ENCODE results near the gene USP17L15.
"Not testable (repeated sequence)": the region's sequence is repeated elsewhere in the genome, so short reads cannot be mapped to it uniquely, and the experiment has no call there.

The USP17L15 gene

GRCh38 chr4:9234085-9234484 lies at the start of gene USP17L15:
Gene USP17L15, plus strand, starts transcription at chr4:9234385. Its CDS starts 0 bp downstream, at chr4:9234385.
- H3K9me3 Mint-ChIP-seq; H3K4me3 Mint-ChIP-seq; H3K36me3 Mint-ChIP-seq (ENCODE audit: low read depth); intact Hi-C loops (cut with micrococcal nuclease); H3K27ac Mint-ChIP-seq; H3K4me1 Mint-ChIP-seq (ENCODE audit: low read depth); H3K27me3 Mint-ChIP-seq: not testable (repeated sequence)

GRCh38 chr4:9210357-9210756 lies 23.8 kb upstream of the USP17L15 start, which contains the start of gene USP17L10:
Gene USP17L10, plus strand, starts transcription at chr4:9210657. Its CDS starts 0 bp downstream, at chr4:9210657.
- H3K36me3 Mint-ChIP-seq (ENCODE audit: low read depth); H3K27me3 Mint-ChIP-seq; H3K9me3 Mint-ChIP-seq; H3K4me3 Mint-ChIP-seq; intact Hi-C loops (cut with micrococcal nuclease); H3K27ac Mint-ChIP-seq; H3K4me1 Mint-ChIP-seq (ENCODE audit: low read depth): not testable (repeated sequence)

- H3K36me3 Mint-ChIP-seq (ENCODE audit: low read depth); intact Hi-C loops (cut with micrococcal nuclease); H3K4me1 Mint-ChIP-seq (ENCODE audit: low read depth); H3K27me3 Mint-ChIP-seq; H3K9me3 Mint-ChIP-seq; H3K4me3 Mint-ChIP-seq; H3K27ac Mint-ChIP-seq: not testable (repeated sequence)
Observed at GRCh38 chr4:9214701-9215100, 19.5 kb upstream of the USP17L15 start.

GRCh38 chr4:9215105-9215504 lies 19.1 kb upstream of the USP17L15 start, which contains the start of gene USP17L11:
Gene USP17L11, plus strand, starts transcription at chr4:9215405. Its CDS starts 0 bp downstream, at chr4:9215405.
- intact Hi-C loops (cut with micrococcal nuclease); H3K36me3 Mint-ChIP-seq (ENCODE audit: low read depth); H3K4me3 Mint-ChIP-seq; H3K9me3 Mint-ChIP-seq; H3K27me3 Mint-ChIP-seq; H3K4me1 Mint-ChIP-seq (ENCODE audit: low read depth); H3K27ac Mint-ChIP-seq: not testable (repeated sequence)

GRCh38 chr4:9219852-9220251 lies 14.3 kb upstream of the USP17L15 start, which contains the start of gene USP17L12:
Gene USP17L12, plus strand, starts transcription at chr4:9220152. Its CDS starts 0 bp downstream, at chr4:9220152.
- H3K4me1 Mint-ChIP-seq (ENCODE audit: low read depth); H3K9me3 Mint-ChIP-seq; H3K27ac Mint-ChIP-seq; intact Hi-C loops (cut with micrococcal nuclease); H3K36me3 Mint-ChIP-seq (ENCODE audit: low read depth); H3K27me3 Mint-ChIP-seq; H3K4me3 Mint-ChIP-seq: not testable (repeated sequence)

GRCh38 chr4:9224596-9224995 lies 9.6 kb upstream of the USP17L15 start, which contains the start of gene USP17L13:
Gene USP17L13, plus strand, starts transcription at chr4:9224896. Its CDS starts 0 bp downstream, at chr4:9224896.
- H3K4me3 Mint-ChIP-seq; H3K27ac Mint-ChIP-seq; H3K4me1 Mint-ChIP-seq (ENCODE audit: low read depth); H3K9me3 Mint-ChIP-seq; intact Hi-C loops (cut with micrococcal nuclease); H3K36me3 Mint-ChIP-seq (ENCODE audit: low read depth); H3K27me3 Mint-ChIP-seq: not testable (repeated sequence)

GRCh38 chr4:9230249-9230648 lies 3.9 kb upstream of the USP17L15 start:
- H3K27ac Mint-ChIP-seq; H3K36me3 Mint-ChIP-seq (ENCODE audit: low read depth); H3K4me1 Mint-ChIP-seq (ENCODE audit: low read depth); H3K27me3 Mint-ChIP-seq; H3K9me3 Mint-ChIP-seq; H3K4me3 Mint-ChIP-seq; intact Hi-C loops (cut with micrococcal nuclease): not testable (repeated sequence)

GRCh38 chr4:9238461-9238860 lies 4.3 kb downstream of the USP17L15 start:
- intact Hi-C loops (cut with micrococcal nuclease); H3K27me3 Mint-ChIP-seq; H3K4me1 Mint-ChIP-seq (ENCODE audit: low read depth); H3K9me3 Mint-ChIP-seq; H3K27ac Mint-ChIP-seq; H3K36me3 Mint-ChIP-seq (ENCODE audit: low read depth); H3K4me3 Mint-ChIP-seq: not testable (repeated sequence)

- intact Hi-C loops (cut with micrococcal nuclease); H3K4me1 Mint-ChIP-seq (ENCODE audit: low read depth); H3K27me3 Mint-ChIP-seq; H3K4me3 Mint-ChIP-seq; H3K36me3 Mint-ChIP-seq (ENCODE audit: low read depth); H3K9me3 Mint-ChIP-seq; H3K27ac Mint-ChIP-seq: not testable (repeated sequence)
Observed at GRCh38 chr4:9243579-9243978, 9.4 kb downstream of the USP17L15 start, which contains the start of gene USP17L17. Gene USP17L17, plus strand, starts transcription at chr4:9243879. Its CDS starts 0 bp downstream, at chr4:9243879.

- H3K27me3 Mint-ChIP-seq; H3K36me3 Mint-ChIP-seq (ENCODE audit: low read depth); H3K4me3 Mint-ChIP-seq; H3K9me3 Mint-ChIP-seq; H3K4me1 Mint-ChIP-seq (ENCODE audit: low read depth); H3K27ac Mint-ChIP-seq; intact Hi-C loops (cut with micrococcal nuclease): not testable (repeated sequence)
Observed at GRCh38 chr4:9247953-9248680, 13.9 kb downstream of the USP17L15 start, which contains the start of gene USP17L18. Gene USP17L18, plus strand, starts transcription at chr4:9248630. Its CDS starts 0 bp downstream, at chr4:9248630.

GRCh38 chr4:9253078-9253477 lies 18.9 kb downstream of the USP17L15 start, which contains the start of gene USP17L19:
Gene USP17L19, plus strand, starts transcription at chr4:9253378. Its CDS starts 0 bp downstream, at chr4:9253378.
- H3K36me3 Mint-ChIP-seq (ENCODE audit: low read depth); H3K4me1 Mint-ChIP-seq (ENCODE audit: low read depth); H3K9me3 Mint-ChIP-seq; intact Hi-C loops (cut with micrococcal nuclease); H3K27ac Mint-ChIP-seq; H3K4me3 Mint-ChIP-seq; H3K27me3 Mint-ChIP-seq: not testable (repeated sequence)

- H3K4me3 Mint-ChIP-seq; H3K27ac Mint-ChIP-seq; H3K9me3 Mint-ChIP-seq; intact Hi-C loops (cut with micrococcal nuclease); H3K27me3 Mint-ChIP-seq; H3K4me1 Mint-ChIP-seq (ENCODE audit: low read depth); H3K36me3 Mint-ChIP-seq (ENCODE audit: low read depth): not testable (repeated sequence)
Observed at GRCh38 chr4:9257824-9258223, 23.6 kb downstream of the USP17L15 start, which contains the start of gene USP17L20. Gene USP17L20, plus strand, starts transcription at chr4:9258124. Its CDS starts 0 bp downstream, at chr4:9258124.

GRCh38 chr4:9262572-9262971 lies 28.4 kb downstream of the USP17L15 start, which contains the start of gene USP17L21:
Gene USP17L21, plus strand, starts transcription at chr4:9262872. Its CDS starts 0 bp downstream, at chr4:9262872.
- H3K27me3 Mint-ChIP-seq; H3K36me3 Mint-ChIP-seq (ENCODE audit: low read depth); H3K9me3 Mint-ChIP-seq; intact Hi-C loops (cut with micrococcal nuclease); H3K4me1 Mint-ChIP-seq (ENCODE audit: low read depth); H3K27ac Mint-ChIP-seq; H3K4me3 Mint-ChIP-seq: not testable (repeated sequence)

GRCh38 chr4:9267319-9267718 lies 33.1 kb downstream of the USP17L15 start, which contains the start of gene USP17L22:
Gene USP17L22, plus strand, starts transcription at chr4:9267619. Its CDS starts 0 bp downstream, at chr4:9267619.
- H3K4me1 Mint-ChIP-seq (ENCODE audit: low read depth); intact Hi-C loops (cut with micrococcal nuclease); H3K9me3 Mint-ChIP-seq: not testable (repeated sequence)

More at GRCh38 chr4:9267319-9267718, 33.1 kb downstream of the USP17L15 start, which contains the start of gene USP17L22:
- H3K27ac Mint-ChIP-seq; H3K4me3 Mint-ChIP-seq; H3K27me3 Mint-ChIP-seq; H3K36me3 Mint-ChIP-seq (ENCODE audit: low read depth): not testable (repeated sequence)

Measured in dendritic cell treated with granulocyte-macrophage colony-stimulating factor and Interleukin-4, amounts not matched to agents 40 ng/mL and 50 ng/mL, for 4 days (primary cell).